NCI-H82 treated with DMSO at 0.1 percent for 48 hours (cell line): ENCODE measurements around the gene FAM3C.
A peak's percentile ranks its signal among the peaks of the same experiment; 100 is the strongest.

Experiments used
- DNase-seq: peaks from one replicate; lab custom pipeline; 2025; ENCODE audit not compliant: unreplicated experiment; lab: John Stamatoyannopoulos, UW

The FAM3C gene

DNA sequence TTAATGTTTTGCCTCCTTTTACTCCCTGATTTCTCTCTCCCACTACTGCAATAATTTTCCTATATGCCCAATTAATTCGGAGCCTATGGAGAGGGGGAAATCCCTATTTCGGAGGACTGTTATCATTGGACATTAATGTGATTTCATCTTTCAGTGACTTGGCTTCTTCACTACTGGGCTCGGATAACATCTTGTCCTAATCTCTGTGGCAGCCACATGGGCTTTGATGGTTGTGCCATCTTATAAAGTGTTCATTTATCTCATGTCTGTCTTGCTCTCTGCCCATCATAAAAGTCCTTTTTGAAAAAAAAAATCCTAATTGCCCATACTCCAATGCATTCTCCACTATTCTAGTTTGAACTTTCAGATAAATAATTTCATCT is 15.5 kb upstream of the FAM3C start:
- DNase-seq, result no peak

DNA sequence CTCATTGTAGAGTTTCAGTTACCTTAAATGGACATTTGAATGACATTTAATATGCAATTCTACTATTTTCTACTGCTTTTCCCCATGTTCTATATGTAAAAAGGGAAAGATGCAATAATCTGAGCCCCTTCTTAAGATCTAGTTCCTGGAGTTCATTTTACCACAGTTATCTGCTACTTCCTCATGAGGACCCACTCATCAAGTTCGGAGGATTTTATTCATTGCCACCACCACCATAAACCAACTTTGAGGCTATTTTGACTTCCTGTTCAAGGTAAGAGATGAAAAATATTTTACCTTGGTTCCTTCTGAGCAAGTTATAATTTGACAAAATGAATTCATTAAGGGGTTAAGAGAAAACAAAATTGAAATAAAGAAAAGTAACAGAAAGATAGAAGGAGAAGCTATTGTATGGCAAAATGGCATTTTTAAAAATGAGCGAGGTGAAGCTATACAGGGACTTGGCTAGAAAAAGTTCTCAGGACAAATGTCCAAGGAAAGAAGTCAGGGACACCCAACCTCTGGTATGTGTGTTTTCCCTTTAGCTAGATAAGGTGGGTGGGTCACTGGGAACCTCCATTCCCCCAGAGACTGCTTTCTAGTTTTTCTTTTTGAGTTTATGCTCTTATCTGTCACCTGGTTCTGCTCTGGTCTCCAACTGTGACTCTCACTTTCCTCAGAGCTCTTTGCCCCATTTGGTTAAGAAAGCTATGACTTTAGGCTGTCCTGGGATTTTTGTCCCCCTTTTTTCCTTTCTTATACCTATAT is 14.9 kb upstream of the FAM3C start:
- DNase-seq, result no peak

DNA sequence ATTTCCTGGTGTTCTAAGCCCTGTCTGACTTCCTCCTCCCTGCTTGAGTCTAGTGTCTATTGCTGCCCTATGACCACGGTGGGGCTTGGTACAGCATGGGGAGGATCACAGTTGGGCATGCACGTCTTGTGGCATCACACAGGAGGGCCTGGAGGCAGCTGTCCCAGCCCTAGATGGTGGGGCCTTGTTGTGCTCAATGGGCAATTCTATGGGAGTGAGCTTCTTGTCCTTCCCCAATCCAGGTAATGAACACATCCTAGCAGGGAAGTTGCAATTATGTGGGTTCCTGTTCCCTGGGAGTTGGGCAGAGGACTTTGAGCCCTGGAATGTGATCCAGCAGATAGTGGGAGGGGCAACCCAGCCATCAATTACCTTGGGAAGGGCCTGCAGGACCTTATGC is 10.8 kb upstream of the FAM3C start:
- DNase-seq, result no peak

DNA sequence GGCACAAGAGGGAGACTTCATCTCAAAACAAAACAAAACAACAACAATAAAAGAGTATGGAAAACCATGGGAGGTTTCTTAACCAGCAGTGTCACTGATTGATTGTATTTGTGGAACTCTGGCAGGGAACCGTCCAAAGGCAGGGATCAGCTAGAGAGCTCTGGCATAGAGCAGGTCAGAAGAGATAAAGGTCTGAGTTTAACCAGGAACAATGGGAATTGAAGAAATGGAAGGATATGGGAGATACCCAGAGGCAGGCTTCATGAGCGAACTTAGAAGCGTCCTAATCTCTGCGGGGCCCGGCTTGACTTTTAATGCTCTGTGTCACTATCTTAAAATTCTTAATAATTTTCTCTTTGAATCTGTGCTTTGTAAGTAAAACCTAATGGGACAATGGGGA is 10.4 kb upstream of the FAM3C start:
- DNase-seq, result no peak

DNA sequence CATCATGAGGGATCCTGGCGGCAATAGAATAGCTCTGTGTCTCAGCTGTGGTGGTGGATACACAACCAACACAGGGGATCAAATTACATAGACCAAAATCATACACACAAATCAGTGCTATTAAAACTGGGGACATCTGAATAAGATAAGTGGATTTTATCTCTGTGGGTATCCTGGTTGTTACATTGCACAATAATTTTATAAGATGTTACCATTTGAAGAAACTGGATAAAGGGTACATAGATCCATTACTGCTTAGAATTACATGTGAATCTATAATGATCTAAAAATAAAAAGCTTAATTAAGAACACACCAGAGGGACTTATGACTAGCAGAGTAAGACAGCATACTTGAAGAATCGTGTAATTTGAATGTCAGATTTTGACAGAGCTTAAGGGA is 8.2 kb upstream of the FAM3C start:
- no peak for DNase-seq

DNA sequence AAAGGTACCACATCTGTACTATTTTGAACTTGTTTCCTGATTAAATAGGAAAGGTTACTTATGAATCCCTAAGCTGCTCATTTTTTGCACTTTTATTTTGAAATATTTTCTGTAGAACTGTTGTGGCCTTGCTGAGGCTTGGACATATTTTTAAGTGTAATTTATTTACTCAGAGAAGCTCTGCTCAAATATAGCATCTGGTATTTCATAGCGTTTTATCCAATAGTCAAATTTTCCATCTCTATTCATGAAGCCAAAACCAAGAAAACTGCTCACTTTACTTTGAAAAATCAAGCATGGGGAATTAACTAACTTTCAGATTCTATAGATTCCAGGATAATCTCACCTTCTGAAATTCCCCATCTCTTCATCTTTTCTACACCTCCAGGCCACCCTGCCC is 6.6 kb upstream of the FAM3C start:
- DNase-seq, result no peak

DNA sequence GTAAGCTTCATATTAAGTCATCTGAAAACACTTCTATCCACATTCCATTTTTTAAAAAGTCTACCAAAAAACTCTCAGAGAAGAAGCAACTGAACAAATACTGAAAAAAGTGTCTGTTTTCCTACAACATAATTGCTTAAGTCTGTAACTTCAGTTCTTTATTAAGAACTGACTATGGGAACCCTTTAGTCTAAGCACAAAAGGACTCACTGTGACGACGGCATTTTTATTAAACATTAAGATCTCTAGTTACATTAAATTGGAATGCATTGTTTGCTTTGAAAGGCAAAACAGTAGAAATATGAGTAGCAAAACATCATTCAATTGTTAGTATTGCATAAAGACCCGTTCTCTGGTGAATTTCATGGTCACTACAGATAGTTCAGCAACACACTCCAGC is 5.8 kb upstream of the FAM3C start:
- DNase-seq, result no peak

DNA sequence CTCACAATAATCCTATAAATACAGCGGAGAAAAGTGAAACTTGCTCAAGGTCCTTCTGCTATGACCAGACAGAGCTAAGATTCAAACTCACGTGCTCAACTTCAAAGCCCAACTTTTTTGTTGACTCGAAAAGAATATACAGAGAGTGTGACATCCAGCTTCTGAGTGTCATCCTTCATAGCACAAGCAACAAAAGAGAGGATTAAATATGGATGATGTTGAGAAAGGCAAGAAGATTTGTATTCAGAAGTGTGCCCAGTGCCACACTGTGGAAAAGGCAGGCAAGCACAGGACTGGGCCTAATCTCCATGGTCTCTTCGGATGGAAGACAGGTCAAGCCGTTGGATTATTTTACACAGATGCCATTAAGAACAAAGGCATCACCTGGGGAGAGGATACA is 2.1 kb upstream of the FAM3C start:
- peak; percentile 40 for DNase-seq

DNA sequence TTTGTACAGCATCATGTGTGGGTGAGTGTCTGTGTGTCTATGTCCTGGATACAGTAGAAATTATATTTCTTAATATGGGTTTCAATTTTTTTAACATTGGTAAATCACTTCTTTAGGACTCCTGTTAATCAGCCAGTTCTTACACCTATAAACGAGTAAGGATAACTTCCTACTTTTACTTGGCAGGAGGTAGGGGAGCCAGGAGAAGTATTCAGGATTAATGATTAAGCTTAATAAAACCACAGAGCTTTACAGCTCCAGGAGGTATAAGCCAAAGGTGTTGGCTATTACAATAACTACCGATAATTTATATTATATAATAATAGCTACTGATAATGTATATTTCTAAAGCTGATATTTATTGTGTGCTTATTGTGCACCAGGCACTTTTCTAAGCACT is 1.7 kb upstream of the FAM3C start:
- DNase-seq, result no peak

DNA sequence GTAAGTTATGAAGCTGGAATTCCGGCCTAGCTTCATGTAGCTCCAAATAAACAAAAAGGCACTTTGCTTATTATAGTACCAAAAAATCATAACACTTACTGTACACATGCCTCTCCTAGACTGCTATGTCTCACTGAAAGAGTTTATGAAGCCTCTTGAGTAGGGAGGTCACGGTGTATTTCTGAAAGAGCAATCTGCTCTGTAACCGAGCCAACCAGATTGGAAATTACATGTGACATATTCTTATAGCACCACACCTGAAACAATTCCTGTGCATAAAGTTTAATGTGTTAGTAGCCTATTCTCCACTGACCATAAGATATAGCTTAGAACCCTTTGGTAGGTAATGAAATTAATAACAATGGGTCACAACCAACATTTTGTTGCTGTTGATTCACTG is 1.3 kb upstream of the FAM3C start:
- no peak for DNase-seq

DNA sequence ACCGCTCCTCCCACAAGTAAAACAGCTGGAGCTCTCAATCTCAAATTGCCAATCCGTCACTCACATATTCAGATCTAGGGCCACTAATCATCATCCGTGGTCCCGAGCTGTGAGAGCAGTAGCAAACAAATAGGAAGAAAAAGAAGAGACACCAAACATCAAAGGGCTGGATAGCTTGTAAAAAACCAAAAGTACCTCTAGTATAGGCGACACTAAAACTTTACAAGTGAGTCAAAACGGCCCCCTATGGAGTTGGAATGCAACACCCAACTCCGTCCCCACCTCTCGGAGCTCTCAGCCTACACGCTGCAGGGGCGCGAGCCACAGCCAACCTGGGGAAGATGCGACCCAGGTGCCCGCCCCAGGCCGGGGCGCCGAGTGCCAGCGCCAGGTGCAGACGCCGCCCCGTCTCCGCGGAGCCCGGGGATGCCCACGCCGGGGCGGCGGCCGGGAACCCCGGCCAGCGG is 581 bp downstream of the FAM3C start:
- no peak for DNase-seq

DNA sequence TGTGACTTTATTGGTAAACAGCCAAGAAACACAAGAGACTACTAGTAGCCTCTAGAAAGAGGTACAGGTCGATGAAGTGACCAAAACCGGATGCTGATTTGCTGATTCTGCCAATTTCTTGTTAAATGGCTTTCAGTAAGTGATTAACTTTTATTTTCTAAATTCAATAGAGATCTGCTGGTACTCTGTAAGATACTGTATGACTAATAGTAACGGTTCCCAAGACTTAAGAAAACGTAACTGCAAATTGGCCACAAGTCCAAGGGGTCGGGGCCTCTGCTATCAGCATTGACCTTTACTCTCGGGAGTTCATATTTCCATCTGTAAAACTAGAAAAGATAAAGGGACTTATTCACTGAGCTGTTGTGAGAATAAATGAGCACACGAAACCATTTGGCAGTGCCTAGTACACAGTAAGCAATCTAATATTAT is 1.4 kb downstream of the FAM3C start:
- no peak for DNase-seq

DNA sequence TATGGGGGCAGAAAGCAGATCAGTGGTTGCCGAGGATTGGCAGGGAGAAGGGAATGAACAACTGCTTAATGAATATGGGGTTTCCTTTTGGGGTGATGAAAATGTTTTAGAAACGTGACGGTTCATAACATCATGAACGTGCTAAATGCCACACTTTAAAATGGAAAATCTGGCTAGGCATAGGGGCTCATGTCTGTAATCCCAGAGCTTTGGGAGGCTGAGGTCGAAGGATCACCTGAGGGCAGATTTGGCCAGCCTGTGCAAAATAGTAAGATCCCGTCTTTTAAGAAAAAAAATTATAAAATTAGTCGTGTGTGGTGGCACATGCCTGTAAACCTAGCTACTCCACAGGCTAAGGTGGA is 3.1 kb downstream of the FAM3C start:
- DNase-seq, result no peak

DNA sequence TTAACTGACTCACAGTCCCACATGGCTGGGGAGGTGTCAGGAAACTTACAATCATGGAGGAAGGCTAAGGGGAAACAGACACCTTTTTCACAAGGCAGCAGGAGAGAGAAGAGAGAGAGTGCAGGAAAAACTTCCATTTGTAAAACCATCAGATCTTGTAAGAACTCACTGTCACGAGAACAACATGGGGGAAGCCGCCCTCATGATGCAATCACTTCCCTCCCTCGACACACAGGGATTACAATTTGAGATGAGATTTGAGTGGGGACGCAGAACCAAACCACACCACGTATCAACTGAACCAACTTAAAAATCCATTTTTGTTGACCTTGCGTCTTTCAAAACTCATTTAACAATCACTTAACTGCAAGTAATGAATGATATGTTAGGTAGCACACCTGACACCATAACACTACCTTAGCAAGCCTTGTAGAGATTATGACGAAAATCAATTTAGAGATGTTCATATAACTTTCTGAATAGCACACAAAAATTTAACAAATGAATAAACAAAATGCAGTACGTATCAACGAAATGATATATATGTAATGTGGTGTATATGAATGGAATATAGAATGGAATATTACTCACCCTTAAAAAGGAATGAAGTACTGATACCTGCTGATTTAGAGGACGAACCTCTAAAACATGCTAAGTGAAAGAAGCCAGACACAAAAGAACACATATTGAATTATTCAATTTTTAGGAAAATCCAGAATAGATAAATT is 3.7 kb downstream of the FAM3C start:
- DNase-seq, result no peak

DNA sequence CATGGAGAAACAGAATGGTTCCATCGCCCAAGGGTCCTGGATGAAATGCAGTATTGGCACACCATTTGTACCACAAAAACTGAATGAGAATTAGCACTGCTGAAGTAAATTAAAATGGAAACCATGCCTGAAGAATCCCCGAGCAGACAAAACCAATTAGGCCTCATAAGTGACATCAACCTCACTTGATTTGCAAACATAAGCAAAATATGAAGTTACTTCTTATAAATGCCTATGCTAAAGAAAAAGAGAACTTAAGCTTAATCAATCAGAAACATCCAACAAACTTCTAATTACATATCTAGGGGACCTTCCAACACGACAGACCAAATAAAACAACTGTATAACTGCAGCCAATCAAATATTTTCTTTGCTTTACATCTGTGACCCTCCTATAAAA is 4.4 kb downstream of the FAM3C start:
- DNase-seq, result no peak

DNA sequence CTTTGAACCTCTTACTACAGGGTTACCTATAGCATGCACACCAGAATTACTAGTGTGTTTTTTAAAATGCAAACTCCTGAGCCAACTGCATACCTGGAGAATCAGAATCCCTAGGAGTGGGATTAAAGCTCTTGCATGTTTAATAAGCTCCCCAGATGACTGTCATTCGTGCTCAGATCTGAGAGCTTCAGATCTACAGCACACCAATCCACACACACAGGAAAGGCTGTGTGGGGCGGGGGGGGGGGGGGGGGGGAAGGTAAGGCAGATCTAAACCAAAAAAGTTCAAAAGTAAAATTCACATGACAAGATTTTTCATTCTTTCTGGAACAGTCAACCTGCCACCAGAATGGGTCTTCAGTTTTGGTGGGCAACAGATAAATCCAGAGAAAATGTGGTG is 5.5 kb downstream of the FAM3C start:
- peak; percentile 14 for DNase-seq

DNA sequence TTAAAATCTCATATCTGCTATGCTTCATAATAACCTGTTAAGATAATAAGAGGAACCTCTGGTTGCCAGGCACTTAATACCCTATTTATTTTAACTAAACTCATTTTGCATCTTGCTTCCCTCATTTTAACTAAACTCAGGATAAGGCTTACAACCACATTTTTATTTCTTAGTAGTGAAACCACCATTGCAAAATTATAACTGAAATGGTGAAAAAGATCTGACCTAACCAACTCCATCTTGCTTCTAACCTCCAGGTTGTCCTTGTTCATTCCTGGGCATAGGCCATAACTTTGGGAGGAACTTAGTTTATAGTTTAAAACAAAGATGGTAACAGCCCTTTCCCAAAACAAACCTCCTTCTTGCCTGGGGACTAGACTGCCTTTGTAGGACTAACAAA is 6.0 kb downstream of the FAM3C start:
- DNase-seq, result no peak

DNA sequence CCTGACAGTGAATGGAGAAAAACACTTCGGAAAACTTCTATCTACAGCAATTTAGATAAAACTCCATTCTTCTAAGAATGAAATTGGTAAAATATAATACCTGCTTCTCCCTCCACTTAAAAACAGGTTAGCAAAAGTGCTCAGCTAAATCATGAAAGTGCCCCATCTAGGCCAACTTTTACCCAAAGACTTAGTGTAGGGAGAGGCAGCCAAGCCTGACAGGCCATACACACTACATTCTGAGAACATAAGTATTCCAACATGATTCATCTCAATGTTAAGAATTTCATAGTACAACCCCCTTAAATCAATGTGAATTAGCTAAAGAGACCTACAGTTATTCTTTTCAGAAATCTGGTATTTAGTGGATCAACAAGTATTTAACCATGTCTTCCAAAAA is 7.2 kb downstream of the FAM3C start:
- DNase-seq, result no peak

DNA sequence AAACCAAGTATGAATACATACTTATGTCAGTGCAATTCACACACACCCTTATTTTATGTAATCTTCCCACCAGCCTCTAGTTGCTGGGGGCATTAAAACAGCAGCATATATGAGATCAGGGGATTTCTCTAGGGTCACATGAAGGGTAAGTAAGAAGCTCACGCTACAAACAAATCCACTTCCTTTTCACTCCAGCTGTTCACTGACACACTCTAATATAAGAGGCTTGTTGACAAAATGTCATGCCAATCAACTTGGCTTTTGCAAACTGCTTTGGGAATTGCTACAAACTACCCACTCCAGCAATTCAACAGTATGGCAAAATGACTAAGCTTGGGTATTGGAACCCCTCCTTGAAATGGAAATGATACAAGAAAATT is 10.3 kb downstream of the FAM3C start:
- DNase-seq, result peak; percentile 83

DNA sequence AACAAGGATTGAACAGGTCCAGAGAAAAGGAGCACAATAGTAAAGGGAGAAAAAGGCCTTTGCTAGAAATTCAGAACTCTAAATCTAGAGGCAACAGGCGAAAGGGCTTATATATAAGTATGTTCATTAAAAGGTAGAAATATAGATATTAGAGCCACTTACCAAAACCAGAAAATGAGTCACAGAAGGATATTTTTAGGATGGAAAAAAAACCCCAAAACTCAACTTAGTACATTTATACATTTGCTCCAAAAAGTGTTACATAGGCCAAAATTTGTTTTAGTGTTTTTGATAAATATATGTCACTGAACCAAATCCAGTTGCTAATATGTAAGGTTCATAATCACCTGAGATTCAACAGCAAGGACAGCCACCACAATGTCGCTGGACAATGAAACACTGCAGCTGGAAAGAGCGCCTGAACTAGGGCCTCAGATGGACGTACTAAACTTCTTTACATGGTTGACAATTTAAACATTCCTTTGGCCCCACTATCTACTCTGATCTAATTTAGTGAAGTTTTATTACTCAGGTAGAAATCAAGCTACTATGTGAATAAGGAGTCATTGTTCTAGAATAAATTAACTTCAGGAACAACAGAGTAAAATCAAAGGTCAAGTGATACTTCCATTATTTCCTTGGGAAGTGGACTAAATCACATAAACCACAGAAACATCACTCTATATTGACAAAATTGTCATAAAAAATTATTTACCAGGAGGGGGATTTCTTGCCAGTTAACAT is 10.9 kb downstream of the FAM3C start:
- DNase-seq, result no peak

DNA sequence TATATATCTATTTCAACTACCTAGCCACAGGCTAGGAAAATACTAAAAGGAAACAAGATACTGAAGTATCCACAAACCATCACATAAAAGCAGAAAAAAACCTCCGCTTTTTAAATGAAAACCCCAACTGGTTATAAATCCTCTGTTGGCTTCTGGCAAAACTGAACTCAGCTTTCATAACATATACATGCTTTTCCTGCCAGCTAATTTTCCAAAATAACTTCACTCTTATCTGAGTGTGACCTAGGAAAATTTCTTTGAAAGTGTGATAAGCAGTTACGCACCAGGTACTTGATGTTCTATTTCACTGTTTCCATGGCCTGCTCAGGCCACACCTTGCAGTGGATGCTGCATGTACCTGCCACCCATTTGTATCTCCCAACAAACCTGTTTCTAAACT is 11.8 kb downstream of the FAM3C start:
- DNase-seq, result no peak

DNA sequence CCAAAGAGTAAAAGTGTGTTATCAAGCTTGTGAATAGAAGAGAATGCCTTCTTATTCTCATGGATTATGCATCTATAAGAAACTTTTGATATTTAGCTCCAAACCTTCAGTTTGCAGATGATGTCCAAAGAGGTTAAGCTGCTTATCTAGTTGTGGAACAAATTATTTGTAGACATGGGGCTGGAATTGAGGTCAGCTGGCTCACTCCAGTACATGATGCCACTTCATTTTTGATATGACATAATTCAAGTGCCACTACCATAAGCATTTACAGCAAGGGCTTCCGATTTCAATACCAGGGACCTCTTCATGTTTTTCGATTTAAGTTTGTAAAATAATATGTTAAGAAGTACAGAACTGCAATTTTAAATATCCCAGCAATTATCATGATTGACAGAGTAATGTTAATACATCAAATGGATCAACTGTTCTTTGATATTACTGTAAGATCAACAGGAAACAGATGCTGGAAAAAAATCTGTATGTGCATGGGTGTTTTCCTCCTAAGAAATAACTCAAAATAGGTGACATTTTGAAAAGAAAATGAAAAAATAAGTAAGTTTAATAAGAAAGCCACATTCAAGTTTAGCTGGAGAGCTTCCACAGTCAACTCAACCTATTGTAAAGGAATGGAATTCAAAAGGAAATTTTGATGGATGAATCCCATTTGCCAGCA is 12.7 kb downstream of the FAM3C start:
- no peak for DNase-seq
